ENCODE data around the gene ARL2BP.
"Not testable (repeated sequence)": the region's sequence is repeated elsewhere in the genome, so short reads cannot be mapped to it uniquely, and the experiment has no call there.

ARL2BP gene

GRCh38 chr16:57268804-57269800 lies 24.0 kb downstream of the ARL2BP start:
- DNase-seq (ENCODE audit: low read depth), result no peak
- TF ChIP-seq, protein P1, sequence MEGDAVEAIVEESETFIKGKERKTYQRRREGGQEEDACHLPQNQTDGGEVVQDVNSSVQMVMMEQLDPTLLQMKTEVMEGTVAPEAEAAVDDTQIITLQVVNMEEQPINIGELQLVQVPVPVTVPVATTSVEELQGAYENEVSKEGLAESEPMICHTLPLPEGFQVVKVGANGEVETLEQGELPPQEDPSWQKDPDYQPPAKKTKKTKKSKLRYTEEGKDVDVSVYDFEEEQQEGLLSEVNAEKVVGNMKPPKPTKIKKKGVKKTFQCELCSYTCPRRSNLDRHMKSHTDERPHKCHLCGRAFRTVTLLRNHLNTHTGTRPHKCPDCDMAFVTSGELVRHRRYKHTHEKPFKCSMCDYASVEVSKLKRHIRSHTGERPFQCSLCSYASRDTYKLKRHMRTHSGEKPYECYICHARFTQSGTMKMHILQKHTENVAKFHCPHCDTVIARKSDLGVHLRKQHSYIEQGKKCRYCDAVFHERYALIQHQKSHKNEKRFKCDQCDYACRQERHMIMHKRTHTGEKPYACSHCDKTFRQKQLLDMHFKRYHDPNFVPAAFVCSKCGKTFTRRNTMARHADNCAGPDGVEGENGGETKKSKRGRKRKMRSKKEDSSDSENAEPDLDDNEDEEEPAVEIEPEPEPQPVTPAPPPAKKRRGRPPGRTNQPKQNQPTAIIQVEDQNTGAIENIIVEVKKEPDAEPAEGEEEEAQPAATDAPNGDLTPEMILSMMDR (conservative IDR thresholded peaks at IDR 0.05; ENCODE audit: control insufficient read depth, insufficient read depth, low read depth, low read length), result no peak
- H3K4me3 ChIP-seq (ENCODE audit: control insufficient read depth, low read depth, low read length), result no peak overlapping the region

DNA sequence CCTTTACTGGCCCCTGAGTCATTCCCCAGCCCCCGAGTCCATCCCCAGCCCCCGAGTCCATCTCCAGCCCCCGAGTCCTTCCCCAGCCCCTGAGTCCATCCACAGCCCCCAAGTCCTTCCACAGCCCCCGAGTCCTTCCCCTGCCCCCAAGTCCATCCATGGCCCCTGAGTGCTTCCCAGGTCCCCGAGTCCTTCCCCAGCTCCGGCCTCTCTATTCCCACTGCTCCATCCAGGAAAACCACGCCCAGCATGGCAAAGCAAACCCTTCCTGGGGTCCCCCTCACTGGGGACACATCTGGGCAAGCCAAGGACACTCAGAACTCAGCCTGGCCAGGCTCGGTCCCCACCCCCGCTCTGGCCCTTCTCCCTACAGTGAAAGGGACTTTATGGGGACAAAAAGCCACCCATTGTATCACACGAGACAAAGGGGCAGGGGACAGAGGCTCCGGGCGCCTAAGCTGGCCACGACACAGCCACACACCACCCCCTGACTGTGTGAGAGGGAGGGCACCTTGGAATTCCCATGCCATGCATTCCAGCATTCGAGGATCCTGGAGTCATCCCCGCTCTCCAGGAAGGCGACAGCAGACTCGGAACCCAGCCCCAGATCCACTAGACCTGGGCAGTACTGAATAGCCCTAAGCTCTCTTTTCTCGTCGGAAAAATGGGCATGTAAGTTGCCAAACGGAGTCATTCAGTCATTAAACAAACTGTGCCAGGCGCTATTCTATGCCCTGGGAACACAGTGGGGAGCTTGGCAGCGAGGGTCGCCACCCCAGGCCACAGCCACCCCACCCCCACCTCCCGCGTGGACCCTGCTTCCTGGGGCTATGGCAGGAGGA lies 25.4 kb downstream of the ARL2BP start:
- no peak for DNase-seq (ENCODE audit: low read depth)
- TF ChIP-seq, protein P1 (conservative IDR thresholded peaks at IDR 0.05; ENCODE audit: control insufficient read depth, insufficient read depth, low read depth, low read length), result no peak
- H3K4me3 ChIP-seq (ENCODE audit: control insufficient read depth, low read depth, low read length), result no peak overlapping the region

DNA sequence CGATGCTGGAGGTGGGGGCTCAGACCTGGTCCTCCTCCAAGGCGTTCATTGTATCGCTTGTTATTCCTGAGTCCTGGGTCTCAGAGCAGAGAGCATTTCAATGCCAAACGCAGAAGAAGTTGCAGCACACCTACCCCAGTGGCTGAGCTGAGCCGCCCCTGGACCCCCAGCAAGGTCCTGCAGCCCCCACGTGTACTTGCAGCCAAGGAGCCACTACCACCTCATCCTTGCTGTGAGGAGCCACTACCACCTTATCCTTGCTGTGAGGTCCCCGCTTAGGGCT lies 25.9 kb downstream of the ARL2BP start:
- TF ChIP-seq, protein P1 (conservative IDR thresholded peaks at IDR 0.05; ENCODE audit: control insufficient read depth, insufficient read depth, low read depth, low read length), result no peak
- no peak for DNase-seq (ENCODE audit: low read depth)
- H3K4me3 ChIP-seq (ENCODE audit: control insufficient read depth, low read depth, low read length), result no peak overlapping the region

DNA sequence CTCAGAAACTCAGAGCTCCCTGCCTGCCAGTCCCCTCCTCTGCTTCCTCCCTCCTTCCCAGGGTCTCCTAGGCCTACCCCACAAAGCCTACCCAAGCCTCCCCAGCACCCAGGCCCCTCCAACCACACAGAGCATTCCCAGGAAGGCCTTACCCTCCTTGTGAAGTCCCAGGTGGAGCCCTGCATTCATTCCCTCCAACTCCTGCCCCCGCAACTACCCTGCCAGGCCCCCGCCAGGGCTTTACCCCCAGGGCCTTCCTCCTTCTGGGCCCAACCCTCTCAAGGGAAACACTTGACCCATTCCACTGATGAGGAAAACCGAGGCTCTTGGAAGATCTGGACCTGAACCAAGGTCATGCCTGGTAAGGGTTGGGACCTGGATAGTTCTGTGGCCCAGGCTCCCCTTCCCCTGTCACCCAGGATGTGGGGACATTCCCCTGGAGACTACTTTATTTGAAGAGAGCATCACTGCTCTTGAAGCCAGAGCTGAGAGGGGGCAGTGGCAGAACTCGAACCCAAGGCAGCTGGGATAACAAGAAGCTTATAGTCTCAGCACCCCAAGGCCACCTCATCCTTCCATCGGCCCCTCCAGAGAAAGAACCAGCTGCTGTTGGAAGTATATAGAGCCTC lies 26.9 kb downstream of the ARL2BP start:
- TF ChIP-seq, protein P1 (conservative IDR thresholded peaks at IDR 0.05; ENCODE audit: control insufficient read depth, insufficient read depth, low read depth, low read length), result no peak
- DNase-seq (ENCODE audit: low read depth), result no peak

GRCh38 chr16:57273359-57273758 lies 28.3 kb downstream of the ARL2BP start:
- no peak for DNase-seq (ENCODE audit: low read depth)
- no peak overlapping the region for H3K4me3 ChIP-seq (ENCODE audit: control insufficient read depth, low read depth, low read length)
- TF ChIP-seq, protein P1 (conservative IDR thresholded peaks at IDR 0.05; ENCODE audit: control insufficient read depth, insufficient read depth, low read depth, low read length), result no peak

More for the DNA sequence above, 26.9 kb downstream of the ARL2BP start:
- no peak overlapping the region for H3K4me3 ChIP-seq (ENCODE audit: control insufficient read depth, low read depth, low read length)

DNA sequence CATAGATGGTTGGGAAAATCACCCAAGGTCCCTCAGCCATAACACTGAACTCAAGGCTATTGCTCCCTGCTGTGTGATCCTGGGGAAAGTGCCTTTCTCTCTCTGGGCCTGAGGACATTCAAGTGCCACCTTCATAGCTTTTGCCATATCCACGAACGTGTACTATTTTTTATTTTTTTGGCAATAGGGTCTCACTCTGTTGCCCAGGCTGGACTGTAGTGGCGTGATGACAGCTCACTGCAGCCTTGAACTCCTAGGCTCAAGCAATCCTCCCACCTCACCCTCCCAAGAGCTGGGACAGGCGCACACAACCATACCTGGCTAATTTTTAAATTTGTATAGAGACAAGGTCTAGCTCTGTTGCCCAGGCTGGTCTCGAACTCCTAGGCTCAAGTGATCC lies 28.8 kb downstream of the ARL2BP start:
- TF ChIP-seq, protein P1 (conservative IDR thresholded peaks at IDR 0.05; ENCODE audit: control insufficient read depth, insufficient read depth, low read depth, low read length), result no peak
- H3K4me3 ChIP-seq (ENCODE audit: control insufficient read depth, low read depth, low read length), result no peak overlapping the region
- DNase-seq (ENCODE audit: low read depth), result no peak

DNA sequence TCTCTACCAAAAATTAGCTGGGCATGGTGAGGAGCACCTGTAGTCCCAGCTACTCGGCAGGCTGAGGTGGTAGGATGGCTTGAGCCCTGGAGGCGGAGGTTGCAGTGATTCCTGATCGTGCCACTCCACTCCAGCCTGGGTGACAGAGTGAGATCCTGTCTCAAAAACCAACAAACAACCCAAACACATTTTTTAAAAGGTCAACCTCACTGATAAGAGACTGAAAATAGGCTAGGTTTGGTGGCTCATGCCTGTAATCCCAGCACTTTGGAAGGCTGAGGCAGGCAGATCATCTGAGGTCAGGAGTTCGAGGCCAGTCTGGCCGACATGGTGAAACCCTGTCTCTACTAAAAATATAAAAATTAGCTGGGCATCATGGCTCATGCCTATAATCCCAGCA lies 30.9 kb downstream of the ARL2BP start:
- DNase-seq (ENCODE audit: low read depth); H3K4me3 ChIP-seq (ENCODE audit: control insufficient read depth, low read depth, low read length): not testable (repeated sequence)

Measured in fibroblast of mammary gland (primary cell).